ENCODE results near the gene RAB30. TPM values are rescaled to one million over a fixed set of nuclear protein-coding genes. Genes with fewer than 3 reads are reported as not detected.
A peak's percentile ranks its signal among the peaks of the same experiment; 100 is the strongest.
"Not testable (repeated sequence)": the region's sequence is repeated elsewhere in the genome, so short reads cannot be mapped to it uniquely, and the experiment has no call there.

The RAB30 gene
- total RNA-seq, 3 donors from 2014 or later: 10.5 to 12.4 (median 11.3) TPM

DNA sequence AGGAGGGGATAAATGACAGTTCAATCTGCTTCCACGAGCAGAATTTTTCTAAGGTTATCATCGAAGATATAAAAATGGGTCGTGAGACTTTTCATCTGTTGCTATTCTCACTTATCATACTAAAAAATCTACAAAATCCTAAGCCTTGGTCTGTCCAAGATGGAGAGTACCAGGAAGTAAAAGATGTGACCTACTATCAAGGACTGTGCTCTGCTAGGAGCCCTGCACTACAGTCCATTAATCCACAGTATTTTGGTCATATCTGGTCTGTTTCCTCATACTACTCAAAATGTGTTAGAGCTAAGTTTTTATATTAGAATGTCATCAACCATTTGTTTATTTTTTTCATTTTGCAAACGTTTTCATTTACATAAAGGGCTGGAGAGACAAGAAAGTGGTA, 90.8 kb downstream of the RAB30 start:
- Mint-ChIP-seq H3K4me1 (ENCODE audit: low read depth) (peaks cover 33% of the 10 kb centered on the region), H3K27me3 (ENCODE audit: low read depth) (no peaks in the 10 kb centered on the region), H3K9me3 (no peaks in the 10 kb centered on the region), H3K4me3 (no peak overlapping the region), H3K36me3 (ENCODE audit: insufficient read depth) (peaks cover 22% of the 10 kb centered on the region)
- ATAC-seq: no peak
- no peak for DNase-seq

DNA sequence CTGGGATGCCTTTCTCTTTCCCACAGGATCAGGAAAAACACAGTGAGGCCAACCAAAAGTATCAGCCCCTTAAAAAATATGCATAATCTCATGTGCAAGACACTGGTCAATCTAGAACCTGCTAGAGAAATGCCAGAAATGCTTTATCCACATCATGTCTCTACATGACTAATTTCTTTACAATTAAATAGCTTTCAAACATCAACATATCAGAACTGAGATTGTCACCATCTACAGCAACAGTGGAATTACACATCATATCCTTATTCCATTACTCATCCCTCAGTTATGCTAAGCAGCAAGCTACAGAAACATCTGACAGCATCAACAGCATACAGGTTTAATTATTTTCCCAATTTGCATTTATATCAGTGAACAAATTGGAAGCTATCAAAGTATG, 91.4 kb downstream of the RAB30 start:
- no peaks in the 10 kb centered on the region for H3K9me3 Mint-ChIP-seq
- H3K4me1 Mint-ChIP-seq (ENCODE audit: low read depth): peaks cover 33% of the 10 kb centered on the region
- no peaks in the 10 kb centered on the region for H3K27me3 Mint-ChIP-seq (ENCODE audit: low read depth)
- ATAC-seq: peak; percentile 88
- DNase-seq: no peak
- no peak overlapping the region for H3K4me3 Mint-ChIP-seq
- H3K36me3 Mint-ChIP-seq (ENCODE audit: insufficient read depth): peaks cover 20% of the 10 kb centered on the region

DNA sequence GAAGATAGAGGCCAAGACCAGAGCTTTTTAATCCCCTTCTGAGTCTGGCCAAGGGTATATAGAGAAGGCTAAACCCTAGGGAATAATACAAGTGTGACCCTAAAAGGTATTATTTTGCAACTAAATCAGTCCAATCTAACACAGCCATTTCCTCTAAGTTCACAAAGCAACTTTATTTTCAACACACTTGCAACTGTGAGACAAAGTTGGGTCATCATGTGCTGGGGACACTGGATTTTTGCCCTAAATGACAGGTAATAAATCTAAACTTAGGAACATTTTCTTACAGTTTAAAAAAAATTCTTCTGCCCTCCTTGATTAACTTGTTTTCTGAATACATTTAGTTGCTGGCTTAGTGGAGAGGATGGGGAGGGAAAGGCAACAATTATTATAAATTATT, 91.9 kb downstream of the RAB30 start:
- H3K27me3 Mint-ChIP-seq (ENCODE audit: low read depth): no peaks in the 10 kb centered on the region
- peaks cover 20% of the 10 kb centered on the region for H3K36me3 Mint-ChIP-seq (ENCODE audit: insufficient read depth)
- no peaks in the 10 kb centered on the region for H3K9me3 Mint-ChIP-seq
- ATAC-seq (no peak), DNase-seq (no peak)
- H3K4me1 Mint-ChIP-seq (ENCODE audit: low read depth): peaks cover 33% of the 10 kb centered on the region
- H3K4me3 Mint-ChIP-seq: no peak overlapping the region

DNA sequence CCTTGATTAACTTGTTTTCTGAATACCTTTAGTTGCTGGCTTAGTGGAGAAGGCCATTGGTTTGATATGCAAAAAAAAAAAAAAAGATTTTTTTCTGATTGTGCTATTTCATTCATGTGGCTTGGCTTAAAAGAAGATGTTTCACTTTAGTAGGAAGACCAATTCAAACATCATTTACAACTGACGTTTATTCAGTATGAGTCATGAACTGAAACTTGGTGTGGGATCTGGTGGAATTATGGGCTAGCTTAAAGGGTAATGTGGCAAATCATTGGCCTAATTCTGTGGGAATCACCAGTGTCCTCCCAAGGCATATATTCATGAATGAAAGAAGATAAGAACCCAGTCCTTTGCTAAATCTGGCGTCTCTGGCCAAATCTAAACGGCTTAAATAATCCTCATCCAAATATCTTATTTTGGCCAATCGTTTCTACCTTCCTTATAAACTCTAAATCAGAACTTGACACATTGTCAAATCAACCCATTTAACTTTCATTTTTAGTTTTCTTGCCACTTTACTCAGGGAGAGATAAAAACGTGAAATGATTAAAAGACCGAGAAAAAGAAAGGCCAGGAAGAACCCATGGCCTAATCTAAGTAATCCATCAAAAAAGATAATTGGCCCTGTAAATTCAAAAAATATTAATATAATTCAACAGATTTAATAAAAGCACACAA, 93.1 kb downstream of the RAB30 start:
- no peak for DNase-seq
- Mint-ChIP-seq H3K4me1 (ENCODE audit: low read depth) (peaks cover 36% of the 10 kb centered on the region), H3K4me3 (peak overlapping the region; percentile 26), H3K36me3 (ENCODE audit: insufficient read depth) (peaks cover 12% of the 10 kb centered on the region), H3K9me3 (no peaks in the 10 kb centered on the region), H3K27me3 (ENCODE audit: low read depth) (no peaks in the 10 kb centered on the region)
- ATAC-seq: peak; percentile 58 to 74

DNA sequence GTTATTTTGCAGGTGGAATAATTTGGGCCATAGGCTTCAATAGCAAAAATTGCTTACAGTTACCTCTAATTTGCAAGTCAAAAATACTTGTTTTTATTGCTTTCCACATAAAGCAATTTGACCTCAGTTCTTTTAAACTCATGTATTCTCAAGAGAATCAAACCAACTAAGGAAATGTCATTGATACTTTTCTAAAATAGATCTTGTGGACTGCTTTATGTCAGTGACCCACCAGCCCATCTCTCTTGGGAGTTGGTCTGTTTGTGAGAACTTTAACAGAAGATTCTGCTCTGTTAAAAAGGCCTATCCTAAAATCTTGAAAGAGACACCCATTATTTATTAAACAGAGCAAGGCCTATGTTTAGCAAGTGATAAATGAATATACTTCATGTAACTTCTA, 94.9 kb downstream of the RAB30 start:
- H3K36me3 Mint-ChIP-seq (ENCODE audit: insufficient read depth): peaks cover 6% of the 10 kb centered on the region
- ATAC-seq (no peak), DNase-seq (no peak)
- no peaks in the 10 kb centered on the region for H3K27me3 Mint-ChIP-seq (ENCODE audit: low read depth)
- no peak overlapping the region for H3K4me3 Mint-ChIP-seq
- H3K9me3 Mint-ChIP-seq: no peaks in the 10 kb centered on the region
- H3K4me1 Mint-ChIP-seq (ENCODE audit: low read depth): peaks cover 46% of the 10 kb centered on the region

DNA sequence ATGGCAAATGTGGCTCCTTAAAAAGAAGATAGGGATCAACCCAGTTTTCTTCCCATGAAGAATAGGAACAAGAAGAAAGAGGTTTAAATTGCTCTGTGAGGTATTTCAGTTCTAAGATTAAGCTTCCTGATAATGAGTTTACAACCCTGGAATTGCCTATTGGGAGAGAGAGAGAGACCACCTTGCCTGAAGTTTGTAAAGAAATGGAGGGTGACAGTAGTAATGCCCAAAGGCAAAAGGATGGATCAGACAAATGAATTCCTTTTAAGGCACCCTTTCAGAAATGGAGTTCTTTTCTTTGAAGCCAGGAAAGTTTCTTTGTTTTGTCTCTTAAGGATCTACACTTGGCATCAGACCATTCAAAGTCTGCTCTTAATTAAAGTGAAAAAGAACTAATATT, 95.8 kb downstream of the RAB30 start:
- Mint-ChIP-seq H3K27me3 (ENCODE audit: low read depth) (no peaks in the 10 kb centered on the region), H3K4me1 (ENCODE audit: low read depth) (peaks cover 53% of the 10 kb centered on the region), H3K9me3 (no peaks in the 10 kb centered on the region), H3K36me3 (ENCODE audit: insufficient read depth) (peaks cover 2% of the 10 kb centered on the region), H3K4me3 (no peak overlapping the region)
- ATAC-seq (no peak), DNase-seq (no peak)

DNA sequence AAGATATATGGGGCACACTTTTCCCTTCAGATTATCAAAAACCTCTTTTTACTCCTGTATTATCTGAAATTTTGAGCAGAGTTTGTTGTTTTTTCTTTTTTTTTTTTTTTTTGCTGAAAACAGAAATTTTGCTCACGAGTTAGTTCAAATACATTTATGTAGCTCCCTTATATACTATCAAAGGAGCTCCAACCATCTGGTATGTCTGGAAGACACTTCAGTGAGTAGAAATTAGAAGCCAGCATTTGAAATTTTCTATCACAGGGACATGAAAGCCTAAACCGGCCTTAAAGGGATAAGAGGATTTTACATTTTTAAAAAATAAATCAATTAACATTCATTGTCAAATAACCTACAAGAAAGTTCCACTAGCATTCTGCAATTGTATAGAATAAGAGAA, 96.8 kb downstream of the RAB30 start:
- H3K4me3 Mint-ChIP-seq: no peak overlapping the region
- H3K36me3 Mint-ChIP-seq (ENCODE audit: insufficient read depth): peaks cover 2% of the 10 kb centered on the region
- no peaks in the 10 kb centered on the region for H3K9me3 Mint-ChIP-seq
- peaks cover 46% of the 10 kb centered on the region for H3K4me1 Mint-ChIP-seq (ENCODE audit: low read depth)
- DNase-seq: no peak
- no peaks in the 10 kb centered on the region for H3K27me3 Mint-ChIP-seq (ENCODE audit: low read depth)
- no peak for ATAC-seq

DNA sequence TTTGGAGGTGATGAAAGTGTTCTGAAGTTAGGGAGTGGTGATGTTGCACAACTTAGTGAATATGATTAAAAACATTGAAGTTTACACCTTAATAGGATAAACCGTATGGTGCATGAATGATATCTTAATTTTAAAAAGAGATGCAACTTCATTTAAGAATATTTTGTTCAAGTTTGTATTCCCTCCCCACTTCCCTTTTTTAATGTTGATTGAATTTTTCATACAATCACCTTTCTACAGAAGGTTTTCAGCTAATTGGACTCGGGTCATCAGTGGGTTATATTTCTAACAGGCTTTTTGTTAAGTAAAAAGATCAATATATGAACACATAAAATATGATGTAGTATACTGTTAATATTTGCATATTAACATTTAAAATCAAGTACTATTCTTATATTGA, 97.6 kb downstream of the RAB30 start:
- Mint-ChIP-seq H3K36me3 (ENCODE audit: insufficient read depth) (peaks cover 2% of the 10 kb centered on the region), H3K9me3 (no peaks in the 10 kb centered on the region), H3K27me3 (ENCODE audit: low read depth) (no peaks in the 10 kb centered on the region), H3K4me1 (ENCODE audit: low read depth) (peaks cover 49% of the 10 kb centered on the region), H3K4me3 (no peak overlapping the region)
- no peak for ATAC-seq
- DNase-seq: no peak

DNA sequence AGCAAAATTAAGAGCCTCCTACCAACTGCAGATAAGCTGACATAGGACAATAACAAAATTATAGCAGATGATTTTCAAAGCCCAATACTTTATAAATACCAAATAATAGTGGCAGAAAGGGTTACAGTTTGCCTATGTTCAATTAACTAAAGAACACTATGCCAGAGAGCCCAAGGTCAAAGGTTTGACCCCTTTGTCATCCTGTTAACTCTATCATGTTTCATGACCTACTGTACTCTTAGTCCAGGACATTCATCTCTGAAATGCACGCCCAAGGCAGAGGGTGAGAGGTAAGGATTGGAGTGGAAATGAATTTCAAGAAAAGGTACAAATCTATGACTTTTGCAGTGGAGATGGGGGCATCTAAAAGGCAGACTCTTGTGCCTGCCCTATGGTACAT, 99.6 kb downstream of the RAB30 start:
- Mint-ChIP-seq H3K4me3 (peak overlapping the region; percentile 72), H3K27me3 (ENCODE audit: low read depth) (no peaks in the 10 kb centered on the region), H3K4me1 (ENCODE audit: low read depth) (peaks cover 40% of the 10 kb centered on the region), H3K9me3 (no peaks in the 10 kb centered on the region), H3K36me3 (ENCODE audit: insufficient read depth) (peaks cover 2% of the 10 kb centered on the region)
- DNase-seq: no peak
- ATAC-seq: no peak

DNA sequence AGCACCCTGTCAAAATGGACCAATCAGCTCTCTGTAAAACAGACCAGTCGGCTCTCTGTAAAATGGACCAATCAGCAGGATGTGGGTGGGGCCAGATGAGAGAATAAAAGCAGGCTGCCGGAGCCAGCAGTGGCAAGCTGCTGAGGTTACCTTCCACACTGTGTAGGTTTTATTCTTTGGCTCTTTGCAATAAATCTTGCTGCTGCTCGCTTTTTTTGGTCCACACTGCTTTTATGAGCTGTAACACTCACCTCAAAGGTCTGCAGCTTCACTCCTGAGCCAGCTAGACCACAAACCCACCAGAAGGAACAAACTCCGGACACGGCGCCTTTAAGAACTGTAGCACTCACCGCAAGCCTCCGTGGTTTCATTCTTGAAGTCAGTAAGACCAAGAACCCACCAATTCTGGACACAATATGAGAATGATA, 100.2 kb downstream of the RAB30 start:
- Mint-ChIP-seq H3K4me3 (peak overlapping the region; percentile 72), H3K4me1 (ENCODE audit: low read depth) (peaks cover 41% of the 10 kb centered on the region)
- ATAC-seq: peak; percentile 55 to 69
- peak; percentile 24 for DNase-seq
- not testable (repeated sequence) for H3K36me3 Mint-ChIP-seq (ENCODE audit: insufficient read depth); H3K27me3 Mint-ChIP-seq (ENCODE audit: low read depth); H3K9me3 Mint-ChIP-seq

DNA sequence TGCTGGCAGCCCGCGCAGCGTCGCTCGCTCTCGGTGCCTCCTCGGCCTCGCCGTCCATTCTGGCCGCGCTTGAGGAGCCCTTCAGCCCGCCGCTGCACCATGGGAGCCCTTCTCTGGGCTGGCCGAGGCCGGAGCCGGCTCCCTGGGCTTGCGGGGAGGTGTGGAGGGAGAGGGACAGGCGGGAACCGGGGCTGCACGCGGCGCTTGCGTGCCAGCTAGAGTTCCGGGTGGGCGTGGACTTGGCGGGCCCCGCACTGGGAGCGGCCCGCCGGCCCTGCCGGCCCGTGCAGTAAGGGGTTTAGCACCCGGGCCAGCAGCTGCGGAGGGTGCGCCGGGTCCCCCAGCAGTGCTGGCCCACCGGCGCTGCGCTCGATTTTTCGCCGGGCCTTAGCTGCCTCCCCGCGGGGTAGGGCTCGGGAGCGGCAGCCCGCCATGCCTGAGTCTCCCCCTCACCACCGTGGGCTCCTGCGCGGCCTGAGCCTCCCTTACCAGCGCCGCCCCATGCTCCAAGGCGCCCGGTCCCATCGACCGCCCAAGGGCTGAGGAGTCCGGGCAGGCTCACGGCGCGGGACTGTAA, 101.1 kb downstream of the RAB30 start:
- DNase-seq, H3K4me3 Mint-ChIP-seq: not testable (repeated sequence)

DNA sequence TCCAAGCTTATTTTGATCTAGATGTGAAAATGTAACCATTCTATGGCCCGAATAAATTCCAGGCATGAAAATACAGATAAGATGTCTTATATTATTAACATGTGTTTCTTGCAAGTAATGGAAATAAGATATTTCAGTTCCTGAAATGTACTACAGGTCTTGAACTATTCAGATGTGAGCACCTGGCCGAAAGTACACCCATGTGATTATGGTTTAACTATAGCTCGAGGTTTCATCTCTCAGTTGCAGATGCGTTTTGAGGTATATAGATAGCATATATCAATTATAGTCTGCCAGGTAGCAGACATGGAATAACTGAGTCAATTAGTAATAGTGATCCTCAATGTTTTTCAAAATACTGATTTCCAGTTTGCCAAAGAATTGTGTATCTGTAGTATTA, 101.9 kb downstream of the RAB30 start:
- DNase-seq (no peak), ATAC-seq (peak; percentile 43 to 47)
- Mint-ChIP-seq H3K4me3 (no peak overlapping the region), H3K9me3 (no peaks in the 10 kb centered on the region), H3K4me1 (ENCODE audit: low read depth) (peaks cover 49% of the 10 kb centered on the region), H3K36me3 (ENCODE audit: insufficient read depth) (no peaks in the 10 kb centered on the region), H3K27me3 (ENCODE audit: low read depth) (no peaks in the 10 kb centered on the region)

More for the DNA sequence above, 101.1 kb downstream of the RAB30 start:
- H3K27me3 Mint-ChIP-seq (ENCODE audit: low read depth); H3K9me3 Mint-ChIP-seq; H3K36me3 Mint-ChIP-seq (ENCODE audit: insufficient read depth): not testable (repeated sequence)
- ATAC-seq: peak; percentile 23 to 24
- H3K4me1 Mint-ChIP-seq (ENCODE audit: low read depth): peaks cover 41% of the 10 kb centered on the region

DNA sequence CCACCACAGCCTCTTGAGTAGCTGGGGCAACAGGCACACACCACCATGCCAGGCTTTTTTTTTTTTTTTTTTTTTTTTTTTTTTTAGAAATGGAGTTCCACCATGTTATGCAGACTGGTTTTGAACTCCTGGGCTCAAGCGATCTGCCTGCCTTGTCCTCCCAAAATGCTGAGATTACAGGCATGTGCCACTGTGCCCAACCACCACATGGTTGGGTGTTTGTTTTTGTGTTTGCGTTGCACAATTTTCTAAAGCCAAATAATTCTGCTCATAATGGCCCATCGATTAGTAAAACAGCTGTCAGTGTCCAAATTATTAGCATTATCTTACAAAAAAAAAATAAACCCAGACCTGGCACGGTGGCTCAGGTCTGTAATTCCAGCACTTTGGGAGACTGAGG, 104.3 kb downstream of the RAB30 start:
- no peaks in the 10 kb centered on the region for H3K27me3 Mint-ChIP-seq (ENCODE audit: low read depth)
- DNase-seq (no peak), ATAC-seq (no peak)
- H3K4me3 Mint-ChIP-seq: no peak overlapping the region
- H3K9me3 Mint-ChIP-seq: peaks cover 3% of the 10 kb centered on the region
- peaks cover 60% of the 10 kb centered on the region for H3K4me1 Mint-ChIP-seq (ENCODE audit: low read depth)
- no peaks in the 10 kb centered on the region for H3K36me3 Mint-ChIP-seq (ENCODE audit: insufficient read depth)

DNA sequence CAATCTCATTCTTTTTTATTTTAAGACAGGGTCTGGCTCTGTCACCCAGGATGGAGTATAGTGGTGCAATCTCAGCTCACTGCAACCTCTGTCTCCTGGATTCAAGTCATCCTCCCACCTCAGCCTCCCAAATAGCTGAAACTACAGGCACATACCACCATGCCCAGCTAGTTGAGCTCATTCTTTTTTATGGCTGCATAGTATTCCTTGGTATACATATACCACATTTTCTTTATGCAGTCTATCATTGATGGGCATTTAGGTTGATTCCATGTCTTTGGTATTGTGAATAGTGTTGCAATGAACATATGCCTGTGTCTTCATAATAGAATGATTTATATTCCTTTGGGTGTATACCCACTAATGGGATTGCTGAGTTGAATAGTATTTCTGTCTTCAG, 109.7 kb downstream of the RAB30 start:
- H3K36me3 Mint-ChIP-seq (ENCODE audit: insufficient read depth); H3K4me3 Mint-ChIP-seq; H3K27me3 Mint-ChIP-seq (ENCODE audit: low read depth); ATAC-seq; H3K9me3 Mint-ChIP-seq; DNase-seq: not testable (repeated sequence)
- H3K4me1 Mint-ChIP-seq (ENCODE audit: low read depth): peaks cover 72% of the 10 kb centered on the region

DNA sequence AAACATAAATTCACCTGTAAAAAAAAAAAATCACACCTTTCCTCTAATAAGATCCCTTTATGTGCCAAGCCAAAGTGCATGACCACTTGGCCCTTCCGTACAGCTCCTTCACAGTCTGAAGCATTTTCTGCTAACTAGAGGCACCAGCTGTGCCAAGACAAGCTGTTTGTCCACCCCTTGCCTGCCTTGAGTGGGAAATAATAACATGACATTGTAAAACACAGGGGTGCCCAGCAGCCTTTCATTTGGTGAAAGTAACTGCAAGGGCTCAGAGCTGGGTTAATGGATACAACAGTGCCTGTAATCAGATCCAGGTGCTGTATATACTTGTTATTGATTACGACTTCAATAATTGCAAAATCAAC, 110.9 kb downstream of the RAB30 start:
- H3K9me3 Mint-ChIP-seq: peaks cover 11% of the 10 kb centered on the region
- no peaks in the 10 kb centered on the region for H3K27me3 Mint-ChIP-seq (ENCODE audit: low read depth)
- no peak for ATAC-seq
- H3K4me1 Mint-ChIP-seq (ENCODE audit: low read depth): peaks cover 81% of the 10 kb centered on the region
- no peak for DNase-seq
- H3K4me3 Mint-ChIP-seq: peak overlapping the region; percentile 51
- H3K36me3 Mint-ChIP-seq (ENCODE audit: insufficient read depth): peaks cover 6% of the 10 kb centered on the region
